Measurements from ENCODE around the gene RAP1GAP.

Gene RAP1GAP

GRCh38 chr1:21563971-21564370 is 105.2 kb downstream of the RAP1GAP start:
- no peaks in the 10 kb centered on the region for H3K4me1 ChIP-seq (ENCODE audit: control insufficient read depth in 2 of 2, insufficient read depth in 2 of 2, low read length in 2 of 2)
- no peaks in the 10 kb centered on the region for H3K9me3 ChIP-seq (ENCODE audit: control insufficient read depth in 2 of 2, low read length in 2 of 2)
- H3K27me3 ChIP-seq (ENCODE audit: control insufficient read depth in 2 of 2, insufficient read depth in 2 of 2, low read length in 2 of 2), result no peaks in the 10 kb centered on the region
- no peak overlapping the region for H3K9ac ChIP-seq (ENCODE audit: low read depth in 1 of 2, low read length in 2 of 2)
- no peak overlapping the region for H3K4me3 ChIP-seq (ENCODE audit: low read length in 2 of 2)
- H3K36me3 ChIP-seq (ENCODE audit: control insufficient read depth in 2 of 2, insufficient read depth in 2 of 2, low read length in 2 of 2), result no peaks in the 10 kb centered on the region
- no peak overlapping the region for H3K27ac ChIP-seq (ENCODE audit: low read depth in 2 of 2, low read length in 2 of 2)

DNA sequence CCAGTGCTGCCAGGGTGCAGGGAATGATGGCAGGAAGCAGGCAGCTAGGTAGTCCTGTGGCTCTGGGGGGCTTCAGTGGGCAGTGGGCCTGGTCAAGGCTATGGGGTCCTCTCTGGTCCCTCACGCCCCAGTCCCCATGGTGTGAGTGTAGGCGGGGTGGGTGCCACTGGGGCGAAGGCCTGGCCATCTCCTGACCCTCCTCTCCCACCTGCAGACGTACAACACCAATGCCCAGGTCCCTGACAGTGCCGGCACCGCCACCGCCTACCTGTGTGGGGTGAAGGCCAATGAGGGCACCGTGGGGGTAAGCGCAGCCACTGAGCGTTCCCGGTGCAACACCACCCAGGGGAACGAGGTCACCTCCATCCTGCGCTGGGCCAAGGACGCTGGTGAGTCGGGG is 106.3 kb downstream of the RAP1GAP start:
- Histone ChIP-seq H3K27ac (ENCODE audit: low read depth in 2 of 2, low read length in 2 of 2) (no peak overlapping the region), H3K27me3 (ENCODE audit: control insufficient read depth in 2 of 2, insufficient read depth in 2 of 2, low read length in 2 of 2) (no peaks in the 10 kb centered on the region), H3K9ac (ENCODE audit: low read depth in 1 of 2, low read length in 2 of 2) (no peak overlapping the region), H3K4me3 (ENCODE audit: low read length in 2 of 2) (no peak overlapping the region), H3K9me3 (ENCODE audit: control insufficient read depth in 2 of 2, low read length in 2 of 2) (no peaks in the 10 kb centered on the region), H3K4me1 (ENCODE audit: control insufficient read depth in 2 of 2, insufficient read depth in 2 of 2, low read length in 2 of 2) (no peaks in the 10 kb centered on the region), H3K36me3 (ENCODE audit: control insufficient read depth in 2 of 2, insufficient read depth in 2 of 2, low read length in 2 of 2) (no peaks in the 10 kb centered on the region)

DNA sequence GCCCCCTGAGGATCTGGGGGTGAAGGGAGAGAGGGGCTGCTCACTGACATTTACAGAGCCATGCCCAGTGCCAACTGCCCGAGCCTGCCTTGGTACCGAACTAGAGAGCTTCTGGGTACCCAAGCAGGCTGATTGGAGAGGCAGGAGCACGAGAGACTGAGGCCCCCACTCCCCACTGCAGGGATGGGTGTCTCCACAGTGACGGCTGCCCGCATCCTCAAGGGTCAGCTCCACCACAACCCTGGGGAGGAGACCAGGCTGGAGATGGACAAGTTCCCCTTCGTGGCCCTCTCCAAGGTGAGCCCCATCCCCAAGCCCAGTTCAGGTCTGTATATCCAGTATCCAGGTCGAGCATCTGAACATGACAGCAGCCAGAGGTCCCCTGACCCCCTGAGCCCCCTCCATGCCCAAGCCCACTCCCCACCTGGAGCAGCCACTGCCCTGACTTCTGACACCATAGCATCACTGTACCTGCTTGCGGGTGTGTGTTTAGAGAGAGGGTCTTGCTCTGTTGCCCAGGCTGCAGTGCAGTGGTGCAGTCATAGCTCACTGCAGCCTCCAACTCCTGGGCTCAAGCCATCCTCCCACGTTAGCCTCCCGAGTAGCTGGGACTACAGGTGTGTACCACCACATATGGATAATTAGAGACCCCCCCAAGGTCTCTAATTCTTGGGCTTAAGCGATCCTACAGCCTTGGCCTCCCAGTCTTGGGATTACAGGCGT is 108.1 kb downstream of the RAP1GAP start:
- Histone ChIP-seq H3K4me3 (ENCODE audit: low read length in 2 of 2) (no peak overlapping the region), H3K4me1 (ENCODE audit: control insufficient read depth in 2 of 2, insufficient read depth in 2 of 2, low read length in 2 of 2) (no peaks in the 10 kb centered on the region), H3K9ac (ENCODE audit: low read depth in 1 of 2, low read length in 2 of 2) (no peak overlapping the region), H3K36me3 (ENCODE audit: control insufficient read depth in 2 of 2, insufficient read depth in 2 of 2, low read length in 2 of 2) (no peaks in the 10 kb centered on the region), H3K27ac (ENCODE audit: low read depth in 2 of 2, low read length in 2 of 2) (no peak overlapping the region), H3K9me3 (ENCODE audit: control insufficient read depth in 2 of 2, low read length in 2 of 2) (no peaks in the 10 kb centered on the region), H3K27me3 (ENCODE audit: control insufficient read depth in 2 of 2, insufficient read depth in 2 of 2, low read length in 2 of 2) (no peaks in the 10 kb centered on the region)

DNA sequence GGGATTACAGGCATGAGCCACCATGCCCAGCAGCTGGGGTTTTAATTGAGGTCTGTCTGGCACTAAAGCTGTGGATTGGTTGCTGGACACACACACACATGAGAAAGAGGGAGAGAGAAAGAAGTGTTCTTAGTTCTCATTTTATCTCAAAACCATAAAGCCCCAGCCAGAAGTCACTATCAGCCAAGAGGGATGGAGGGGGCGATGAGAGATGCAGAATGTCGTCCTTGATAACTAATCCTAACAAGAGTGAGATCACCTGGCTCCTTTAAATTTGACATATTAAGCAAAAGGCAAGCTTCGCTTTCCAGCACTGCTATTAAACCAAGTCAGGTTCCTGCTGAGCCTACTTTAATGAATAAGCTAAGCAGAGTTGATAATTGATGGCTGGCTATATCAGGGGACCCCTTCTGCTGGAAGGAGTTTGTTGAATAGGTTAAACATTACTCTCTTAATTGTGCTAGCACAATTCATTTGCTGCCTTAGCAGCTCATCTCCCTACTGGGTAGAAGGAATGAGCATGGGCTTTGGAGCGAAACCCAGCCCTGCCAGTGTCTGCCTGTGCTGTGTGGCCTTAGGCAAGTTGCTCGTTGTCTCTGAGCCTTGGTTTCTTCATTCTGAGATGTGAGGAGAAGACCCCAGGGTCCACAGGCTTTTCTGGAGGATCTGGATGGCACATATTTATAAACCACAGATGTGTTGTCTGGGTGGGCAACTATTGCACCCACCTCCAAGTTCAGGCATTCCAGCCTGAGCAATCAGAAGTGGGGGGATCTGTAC is 109.2 kb downstream of the RAP1GAP start:
- Histone ChIP-seq H3K27me3 (ENCODE audit: control insufficient read depth in 2 of 2, insufficient read depth in 2 of 2, low read length in 2 of 2) (no peaks in the 10 kb centered on the region), H3K9me3 (ENCODE audit: control insufficient read depth in 2 of 2, low read length in 2 of 2) (no peaks in the 10 kb centered on the region), H3K36me3 (ENCODE audit: control insufficient read depth in 2 of 2, insufficient read depth in 2 of 2, low read length in 2 of 2) (no peaks in the 10 kb centered on the region), H3K27ac (ENCODE audit: low read depth in 2 of 2, low read length in 2 of 2) (no peak overlapping the region), H3K9ac (ENCODE audit: low read depth in 1 of 2, low read length in 2 of 2) (no peak overlapping the region), H3K4me1 (ENCODE audit: control insufficient read depth in 2 of 2, insufficient read depth in 2 of 2, low read length in 2 of 2) (no peaks in the 10 kb centered on the region), H3K4me3 (ENCODE audit: low read length in 2 of 2) (no peak overlapping the region)

- no peaks in the 10 kb centered on the region for H3K9me3 ChIP-seq (ENCODE audit: control insufficient read depth in 2 of 2, low read length in 2 of 2)
- H3K27ac ChIP-seq (ENCODE audit: low read depth in 2 of 2, low read length in 2 of 2), result no peak overlapping the region
- no peaks in the 10 kb centered on the region for H3K36me3 ChIP-seq (ENCODE audit: control insufficient read depth in 2 of 2, insufficient read depth in 2 of 2, low read length in 2 of 2)
- peaks cover 3 to 7% of the 10 kb centered on the region in 2 donors for H3K27me3 ChIP-seq (ENCODE audit: control insufficient read depth in 2 of 2, insufficient read depth in 2 of 2, low read length in 2 of 2)
- H3K9ac ChIP-seq (ENCODE audit: low read depth in 1 of 2, low read length in 2 of 2), result no peak overlapping the region
- no peaks in the 10 kb centered on the region for H3K4me1 ChIP-seq (ENCODE audit: control insufficient read depth in 2 of 2, insufficient read depth in 2 of 2, low read length in 2 of 2)
- H3K4me3 ChIP-seq (ENCODE audit: low read length in 2 of 2), result no peak overlapping the region
These were observed 115.8 kb downstream of the RAP1GAP start for GRCh38 chr1:21553116-21553926.

- Histone ChIP-seq H3K27me3 (ENCODE audit: control insufficient read depth in 2 of 2, insufficient read depth in 2 of 2, low read length in 2 of 2) (peaks cover 3 to 7% of the 10 kb centered on the region in 2 donors), H3K9me3 (ENCODE audit: control insufficient read depth in 2 of 2, low read length in 2 of 2) (no peaks in the 10 kb centered on the region), H3K27ac (ENCODE audit: low read depth in 2 of 2, low read length in 2 of 2) (no peak overlapping the region), H3K4me1 (ENCODE audit: control insufficient read depth in 2 of 2, insufficient read depth in 2 of 2, low read length in 2 of 2) (no peaks in the 10 kb centered on the region), H3K9ac (ENCODE audit: low read depth in 1 of 2, low read length in 2 of 2) (no peak overlapping the region), H3K36me3 (ENCODE audit: control insufficient read depth in 2 of 2, insufficient read depth in 2 of 2, low read length in 2 of 2) (no peaks in the 10 kb centered on the region), H3K4me3 (ENCODE audit: low read length in 2 of 2) (no peak overlapping the region)
These were observed 116.4 kb downstream of the RAP1GAP start for GRCh38 chr1:21552715-21553114.

DNA sequence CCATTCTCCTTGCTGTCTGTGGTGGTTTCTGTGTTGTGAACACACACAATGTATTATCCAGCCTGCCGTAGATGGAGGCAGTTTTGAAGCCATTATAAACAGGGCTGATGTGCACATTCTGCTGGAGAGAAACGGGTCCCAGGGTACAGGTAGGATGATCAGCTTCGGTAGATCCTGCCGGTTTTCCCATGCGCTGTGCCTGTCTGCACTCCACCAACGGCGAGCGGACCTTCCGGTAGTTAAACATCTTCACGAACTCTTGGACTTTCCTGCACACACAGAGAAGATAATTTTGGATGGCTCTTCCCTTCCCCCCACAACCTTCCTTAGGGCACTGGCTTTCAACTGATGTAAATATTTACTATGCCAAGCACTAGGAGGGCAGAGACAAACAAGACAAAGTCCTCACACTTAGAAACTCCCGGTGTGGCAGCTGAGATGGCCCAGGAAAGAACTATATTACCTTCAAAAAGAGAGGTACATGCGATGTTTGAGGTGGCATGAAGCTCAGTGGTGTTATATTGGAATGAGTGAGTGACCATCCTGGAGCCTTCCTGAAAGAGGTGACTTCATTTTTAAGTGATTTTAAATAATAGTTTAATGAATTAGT is 118.2 kb downstream of the RAP1GAP start:
- no peak overlapping the region for H3K27ac ChIP-seq (ENCODE audit: low read depth in 2 of 2, low read length in 2 of 2)
- no peaks in the 10 kb centered on the region for H3K4me1 ChIP-seq (ENCODE audit: control insufficient read depth in 2 of 2, insufficient read depth in 2 of 2, low read length in 2 of 2)
- no peak overlapping the region for H3K9ac ChIP-seq (ENCODE audit: low read depth in 1 of 2, low read length in 2 of 2)
- H3K27me3 ChIP-seq (ENCODE audit: control insufficient read depth in 2 of 2, insufficient read depth in 2 of 2, low read length in 2 of 2), result peaks cover 3 to 7% of the 10 kb centered on the region in 2 donors
- no peaks in the 10 kb centered on the region for H3K36me3 ChIP-seq (ENCODE audit: control insufficient read depth in 2 of 2, insufficient read depth in 2 of 2, low read length in 2 of 2)
- H3K4me3 ChIP-seq (ENCODE audit: low read length in 2 of 2), result no peak overlapping the region
- H3K9me3 ChIP-seq (ENCODE audit: control insufficient read depth in 2 of 2, low read length in 2 of 2), result no peaks in the 10 kb centered on the region

- no peaks in the 10 kb centered on the region for H3K36me3 ChIP-seq (ENCODE audit: control insufficient read depth in 2 of 2, insufficient read depth in 2 of 2, low read length in 2 of 2)
- H3K9ac ChIP-seq (ENCODE audit: low read depth in 1 of 2, low read length in 2 of 2), result no peak overlapping the region
- H3K4me1 ChIP-seq (ENCODE audit: control insufficient read depth in 2 of 2, insufficient read depth in 2 of 2, low read length in 2 of 2), result no peaks in the 10 kb centered on the region
- H3K9me3 ChIP-seq (ENCODE audit: control insufficient read depth in 2 of 2, low read length in 2 of 2), result no peaks in the 10 kb centered on the region
- H3K4me3 ChIP-seq (ENCODE audit: low read length in 2 of 2), result no peak overlapping the region
- H3K27ac ChIP-seq (ENCODE audit: low read depth in 2 of 2, low read length in 2 of 2), result no peak overlapping the region
- peaks cover 3 to 7% of the 10 kb centered on the region in 2 donors for H3K27me3 ChIP-seq (ENCODE audit: control insufficient read depth in 2 of 2, insufficient read depth in 2 of 2, low read length in 2 of 2)
These were observed 119.1 kb downstream of the RAP1GAP start for GRCh38 chr1:21550097-21550496.

GRCh38 chr1:21547876-21548275 is 121.3 kb downstream of the RAP1GAP start:
- no peaks in the 10 kb centered on the region for H3K36me3 ChIP-seq (ENCODE audit: control insufficient read depth in 2 of 2, insufficient read depth in 2 of 2, low read length in 2 of 2)
- no peak overlapping the region for H3K4me3 ChIP-seq (ENCODE audit: low read length in 2 of 2)
- no peak overlapping the region for H3K9ac ChIP-seq (ENCODE audit: low read depth in 1 of 2, low read length in 2 of 2)
- no peaks in the 10 kb centered on the region for H3K9me3 ChIP-seq (ENCODE audit: control insufficient read depth in 2 of 2, low read length in 2 of 2)
- no peaks in the 10 kb centered on the region for H3K4me1 ChIP-seq (ENCODE audit: control insufficient read depth in 2 of 2, insufficient read depth in 2 of 2, low read length in 2 of 2)
- peaks cover 3 to 7% of the 10 kb centered on the region in 2 donors for H3K27me3 ChIP-seq (ENCODE audit: control insufficient read depth in 2 of 2, insufficient read depth in 2 of 2, low read length in 2 of 2)
- no peak overlapping the region for H3K27ac ChIP-seq (ENCODE audit: low read depth in 2 of 2, low read length in 2 of 2)

Data from mucosa of rectum (tissue), 2 donors.